ENCODE data around the gene ALG11. TPM values are rescaled to one million over a fixed set of nuclear protein-coding genes. Genes with fewer than 3 reads are reported as not detected.

ALG11 gene
- total RNA-seq, 1 donor from 2014 or later: 44.6 TPM

DNA sequence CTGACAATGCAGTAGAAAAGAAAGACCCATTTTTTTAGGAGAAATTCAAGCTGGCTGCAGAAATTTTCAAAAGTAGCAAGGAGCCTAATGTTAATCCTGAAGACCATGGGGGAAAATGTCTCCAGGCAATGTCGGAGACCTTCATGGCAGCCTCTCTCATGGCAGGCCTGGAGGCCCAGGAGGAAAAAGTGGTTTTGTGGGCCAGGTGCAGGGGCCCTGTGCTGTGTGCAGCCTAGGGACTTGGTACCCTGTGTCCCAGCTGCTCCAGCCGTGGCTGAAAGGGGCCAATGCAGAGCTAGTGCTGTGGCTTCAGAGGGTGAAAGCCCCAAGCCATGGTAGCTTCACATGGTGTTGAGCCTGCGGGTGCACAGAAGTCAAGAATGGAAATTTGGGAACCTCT lies 4.1 kb downstream of the ALG11 start:
- peaks cover under 1% of the 10 kb centered on the region for H3K27me3 Mint-ChIP-seq (ENCODE audit: insufficient read depth, low read depth)
- H3K9me3 ChIP-seq (ENCODE audit: low read depth): no peaks in the 10 kb centered on the region
- H3K36me3 ChIP-seq: no peaks in the 10 kb centered on the region
- no peak overlapping the region for H3K9ac ChIP-seq
- H3K27ac Mint-ChIP-seq: no peak overlapping the region
- H3K9me3 Mint-ChIP-seq: peaks cover 6% of the 10 kb centered on the region
- H3K4me3 Mint-ChIP-seq: no peak overlapping the region
- H3K36me3 Mint-ChIP-seq: peaks cover 42% of the 10 kb centered on the region
- H3K27me3 ChIP-seq: peaks cover under 1% of the 10 kb centered on the region
- no peak overlapping the region for H3K4me3 ChIP-seq
- peaks cover 3% of the 10 kb centered on the region for H3K4me1 Mint-ChIP-seq
- H2AFZ ChIP-seq (replicated peaks): no peak overlapping the region
- H3K4me1 ChIP-seq: peaks cover 10% of the 10 kb centered on the region
- H4K20me1 ChIP-seq (ENCODE audit: low read depth): no peaks in the 10 kb centered on the region
- DNase-seq (ENCODE audit: low spot score): no peak
- H3K4me2 ChIP-seq: no peak overlapping the region
- H3F3A ChIP-seq (ENCODE audit: low read depth): no peaks in the 10 kb centered on the region
- H3K79me2 ChIP-seq (ENCODE audit: low read depth): peaks cover 67% of the 10 kb centered on the region
- H3K27ac ChIP-seq: no peak overlapping the region
- TF ChIP-seq, protein P1, sequence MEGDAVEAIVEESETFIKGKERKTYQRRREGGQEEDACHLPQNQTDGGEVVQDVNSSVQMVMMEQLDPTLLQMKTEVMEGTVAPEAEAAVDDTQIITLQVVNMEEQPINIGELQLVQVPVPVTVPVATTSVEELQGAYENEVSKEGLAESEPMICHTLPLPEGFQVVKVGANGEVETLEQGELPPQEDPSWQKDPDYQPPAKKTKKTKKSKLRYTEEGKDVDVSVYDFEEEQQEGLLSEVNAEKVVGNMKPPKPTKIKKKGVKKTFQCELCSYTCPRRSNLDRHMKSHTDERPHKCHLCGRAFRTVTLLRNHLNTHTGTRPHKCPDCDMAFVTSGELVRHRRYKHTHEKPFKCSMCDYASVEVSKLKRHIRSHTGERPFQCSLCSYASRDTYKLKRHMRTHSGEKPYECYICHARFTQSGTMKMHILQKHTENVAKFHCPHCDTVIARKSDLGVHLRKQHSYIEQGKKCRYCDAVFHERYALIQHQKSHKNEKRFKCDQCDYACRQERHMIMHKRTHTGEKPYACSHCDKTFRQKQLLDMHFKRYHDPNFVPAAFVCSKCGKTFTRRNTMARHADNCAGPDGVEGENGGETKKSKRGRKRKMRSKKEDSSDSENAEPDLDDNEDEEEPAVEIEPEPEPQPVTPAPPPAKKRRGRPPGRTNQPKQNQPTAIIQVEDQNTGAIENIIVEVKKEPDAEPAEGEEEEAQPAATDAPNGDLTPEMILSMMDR (IDR thresholded peaks at IDR 0.05): no peak
- TF ChIP-seq EZH2 (IDR thresholded peaks at IDR 0.05) (no peak), EZH2phosphoT487 (IDR thresholded peaks at IDR 0.05) (no peak)

DNA sequence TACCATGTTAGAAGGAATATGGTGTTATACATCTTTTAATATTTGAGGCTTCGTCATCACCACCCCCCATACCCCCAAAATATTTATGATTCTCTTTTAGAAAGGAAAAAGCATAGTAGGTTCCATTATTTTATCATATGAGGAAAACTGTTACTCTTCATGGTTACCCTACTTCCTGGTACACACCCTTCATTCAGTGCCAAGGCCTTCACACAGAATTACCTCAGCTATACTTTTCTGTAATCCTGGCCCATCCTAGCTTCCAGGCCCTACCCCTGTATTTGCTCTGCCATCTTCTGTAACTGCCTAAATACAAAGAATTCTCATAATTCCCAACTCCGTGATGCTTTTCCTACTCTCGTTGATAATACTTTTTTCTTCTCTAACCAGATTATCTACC lies 8.0 kb downstream of the ALG11 start:
- Mint-ChIP-seq H3K36me3 (peaks cover 63% of the 10 kb centered on the region), H3K27me3 (ENCODE audit: insufficient read depth, low read depth) (no peaks in the 10 kb centered on the region), H3K4me1 (no peaks in the 10 kb centered on the region), H3K9me3 (peaks cover 6% of the 10 kb centered on the region), H3K4me3 (no peak overlapping the region), H3K27ac (no peak overlapping the region)
- Histone ChIP-seq H3K27me3 (no peaks in the 10 kb centered on the region), H3F3A (ENCODE audit: low read depth) (no peaks in the 10 kb centered on the region), H3K36me3 (peaks cover 15% of the 10 kb centered on the region), H3K9me3 (ENCODE audit: low read depth) (no peaks in the 10 kb centered on the region), H4K20me1 (ENCODE audit: low read depth) (no peaks in the 10 kb centered on the region), H2AFZ (replicated peaks) (no peak overlapping the region), H3K9ac (no peak overlapping the region), H3K79me2 (ENCODE audit: low read depth) (peaks cover 44% of the 10 kb centered on the region), H3K4me3 (no peak overlapping the region), H3K27ac (no peak overlapping the region), H3K4me1 (no peaks in the 10 kb centered on the region), H3K4me2 (no peak overlapping the region)
- DNase-seq (ENCODE audit: low spot score): no peak
- TF ChIP-seq EZH2phosphoT487 (IDR thresholded peaks at IDR 0.05) (no peak), EZH2 (IDR thresholded peaks at IDR 0.05) (no peak)
- TF ChIP-seq, protein P1 (IDR thresholded peaks at IDR 0.05): no peak

DNA sequence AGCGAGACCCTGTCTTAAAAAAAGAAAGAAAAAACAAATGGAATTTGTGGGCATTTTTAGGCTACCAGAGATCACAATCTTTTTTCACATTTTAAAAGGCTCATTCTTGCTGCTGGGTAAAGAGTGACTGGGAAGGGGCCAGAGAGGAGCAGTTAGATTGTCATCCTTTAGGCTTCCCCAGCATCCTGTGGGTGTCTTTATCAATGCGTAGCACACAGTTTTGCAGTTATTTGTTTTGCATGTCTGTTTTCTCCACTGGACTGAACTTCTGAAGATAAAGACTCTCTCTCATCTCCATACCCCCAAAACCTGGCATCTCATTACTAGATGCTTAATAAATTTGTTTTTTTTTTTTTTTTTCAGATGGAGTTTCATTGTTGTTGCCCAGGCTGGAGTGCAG lies 10.2 kb downstream of the ALG11 start:
- Histone ChIP-seq H3K9ac (no peak overlapping the region), H3K36me3 (peaks cover 24% of the 10 kb centered on the region), H3K79me2 (ENCODE audit: low read depth) (peaks cover 27% of the 10 kb centered on the region), H3K9me3 (ENCODE audit: low read depth) (no peaks in the 10 kb centered on the region), H3F3A (ENCODE audit: low read depth) (no peaks in the 10 kb centered on the region), H3K27me3 (no peaks in the 10 kb centered on the region), H2AFZ (replicated peaks) (no peak overlapping the region), H3K27ac (no peak overlapping the region), H4K20me1 (ENCODE audit: low read depth) (no peaks in the 10 kb centered on the region), H3K4me3 (no peak overlapping the region), H3K4me2 (no peak overlapping the region), H3K4me1 (no peaks in the 10 kb centered on the region)
- TF ChIP-seq, protein P1 (IDR thresholded peaks at IDR 0.05): no peak
- TF ChIP-seq EZH2phosphoT487 (IDR thresholded peaks at IDR 0.05) (no peak), EZH2 (IDR thresholded peaks at IDR 0.05) (no peak)
- peaks cover 4% of the 10 kb centered on the region for H3K9me3 Mint-ChIP-seq
- no peak overlapping the region for H3K27ac Mint-ChIP-seq
- DNase-seq (ENCODE audit: low spot score): no peak
- H3K4me1 Mint-ChIP-seq: no peaks in the 10 kb centered on the region
- peaks cover 65% of the 10 kb centered on the region for H3K36me3 Mint-ChIP-seq
- no peaks in the 10 kb centered on the region for H3K27me3 Mint-ChIP-seq (ENCODE audit: insufficient read depth, low read depth)
- no peak overlapping the region for H3K4me3 Mint-ChIP-seq
